H1 (cell line): ENCODE measurements around the gene CD7. TPM values are rescaled to one million over a fixed set of nuclear protein-coding genes. Genes with fewer than 3 reads are reported as not detected.

Experiments used
- CTCF ChIA-PET: fragments of 300-600 bp; sonication (Branson Sonifier 250); formaldehyde crosslinking; loops from one replicate; lab custom pipeline; 2021; ENCODE audit not compliant: partially characterized antibody; lab: Charles Lee
- POLR2A ChIA-PET: fragments of 300-600 bp; sonication (Branson Sonifier 250); formaldehyde crosslinking; loops from one replicate; lab custom pipeline; 2021; ENCODE audit warnings: inconsistent platforms; ENCODE audit not compliant: partially characterized antibody; lab: Charles Lee
- DNase-seq, 2 experiments: peaks; one replicate each; pipeline versions ENCODE4 v3.0.0 to v3.0.0-alpha.2; 2010 to 2022; ENCODE audit warnings: low spot score in 2 of 2, low read depth in 1 of 2, mixed read lengths in 1 of 2
- FAIRE-seq: peaks from 2 replicates; lab custom pipeline; 2011; peaks lifted over from hg19 to GRCh38; lab: Jason Lieb, UNC
- H2AFZ ChIP-seq: 2 replicates; pipeline ENCODE4 v1.8.1; 2012; ENCODE audit warnings: low read length, inconsistent platforms
- H2AK5ac ChIP-seq: 2 replicates; pipeline ENCODE4 v1.6.1; 2013; ENCODE audit warnings: low read depth, low read length
- H2BK120ac ChIP-seq: replicated peaks from 2 replicates; pipeline ENCODE3; 2013; ENCODE audit warnings: low read depth, low read length, inconsistent platforms
- H2BK12ac ChIP-seq: 2 replicates; pipeline ENCODE4 v1.6.1; 2013; ENCODE audit warnings: low read depth, low read length
- H2BK15ac ChIP-seq: 2 replicates; pipeline ENCODE4 v1.6.1; 2013; ENCODE audit warnings: low read length
- H2BK20ac ChIP-seq: 2 replicates; pipeline ENCODE4 v1.6.1; 2013; ENCODE audit warnings: low read length
- H2BK5ac ChIP-seq: 2 replicates; pipeline ENCODE4 v1.6.1; 2013; ENCODE audit warnings: low read depth, low read length
- H3K14ac ChIP-seq: 2 replicates; pipeline ENCODE4 v1.6.1; 2013; ENCODE audit warnings: inconsistent platforms; ENCODE audit not compliant: insufficient read length
- H3K18ac ChIP-seq: 2 replicates; pipeline ENCODE4 v1.6.1; 2013; ENCODE audit warnings: low read length; ENCODE audit errors: extremely low read depth
- H3K23ac ChIP-seq: 2 replicates; pipeline ENCODE4 v1.6.1; 2013; ENCODE audit warnings: inconsistent platforms; ENCODE audit not compliant: insufficient read length
- H3K23me2 ChIP-seq: 2 replicates; pipeline ENCODE4 v1.6.1; 2013; ENCODE audit warnings: low read depth, low read length
- H3K27ac ChIP-seq: 2 replicates; pipeline ENCODE4 v1.6.1; 2011; ENCODE audit warnings: low read depth, low read length, inconsistent platforms
- H3K27me3 ChIP-seq, 4 experiments: replicated peaks in 1 of 4; 1 replicate in 1 of 4; 2 replicates in 3 of 4; pipeline versions ENCODE4 v1.6.1 to v1.8.1; 2011 to 2013; ENCODE audit warnings: low read length in 3 of 4, mild to moderate bottlenecking in 3 of 4, inconsistent platforms in 2 of 4, mixed read lengths in 2 of 4, moderate library complexity in 1 of 4; ENCODE audit not compliant: control insufficient read depth in 3 of 4, insufficient read depth in 3 of 4; ENCODE audit errors: extremely low read depth in 1 of 4
- H3K36me3 ChIP-seq, 4 experiments: 2 replicates each; pipeline versions ENCODE4 v1.6.1 to v1.8.1; 2011 to 2013; ENCODE audit warnings: mild to moderate bottlenecking in 4 of 4, low read length in 3 of 4, moderate library complexity in 2 of 4, control low read depth in 1 of 4, inconsistent platforms in 1 of 4; ENCODE audit not compliant: insufficient read depth in 4 of 4, control insufficient read depth in 2 of 4
- H3K4ac ChIP-seq: replicated peaks from 2 replicates; pipeline ENCODE3; 2013; ENCODE audit warnings: low read length, low read depth, mixed read lengths, inconsistent platforms; ENCODE audit not compliant: insufficient read length
- H3K4me1 ChIP-seq, 4 experiments: replicated peaks in 1 of 4; 1 replicate in 1 of 4; 2 replicates in 3 of 4; pipeline versions ENCODE4 v1.6.1 to v1.8.1; 2011 to 2013; ENCODE audit warnings: low read length in 3 of 4, inconsistent platforms in 2 of 4, mixed read lengths in 1 of 4; ENCODE audit not compliant: insufficient read depth in 4 of 4, control insufficient read depth in 3 of 4
- H3K4me2 ChIP-seq, 2 experiments: 2 replicates each; pipeline versions ENCODE4 v1.6.1 to v1.8.1; 2011 to 2013; ENCODE audit warnings: low read depth in 2 of 2, low read length in 2 of 2, control low read depth in 1 of 2, inconsistent platforms in 1 of 2, mild to moderate bottlenecking in 1 of 2; ENCODE audit not compliant: insufficient read depth in 1 of 2
- H3K4me3 ChIP-seq, 4 experiments: fragments of 200-600, 300-600 bp in 1 of 4; sonication (generic), shearing (Covaris generic), sonication (Bioruptor Twin) in 1 of 4; 2 replicates each; pipeline versions ENCODE4 v1.5.1 to v1.8.1; 2011 to 2016; ENCODE audit warnings: low read length in 4 of 4, low read depth in 3 of 4, control low read depth in 2 of 4, inconsistent platforms in 2 of 4, mild to moderate bottlenecking in 2 of 4, mixed read lengths in 1 of 4, moderate library complexity in 1 of 4; ENCODE audit not compliant: insufficient read depth in 2 of 4; ENCODE audit errors: extremely low read depth in 1 of 4
- H3K56ac ChIP-seq: replicated peaks from 2 replicates; pipeline ENCODE3; 2013; ENCODE audit warnings: low read depth, mild to moderate bottlenecking, mixed read lengths, low read length, inconsistent platforms; ENCODE audit not compliant: insufficient read length
- H3K79me1 ChIP-seq: 2 replicates; pipeline ENCODE4 v1.6.1; 2013; ENCODE audit warnings: low read depth, low read length, control low read depth
- H3K79me2 ChIP-seq, 2 experiments: 2 replicates each; pipeline versions ENCODE4 v1.6.1 to v1.8.1; 2012 to 2013; ENCODE audit warnings: low read length in 2 of 2, mild to moderate bottlenecking in 2 of 2, inconsistent platforms in 1 of 2; ENCODE audit not compliant: insufficient read depth in 2 of 2, control insufficient read depth in 1 of 2
- H3K9ac ChIP-seq, 4 experiments: replicated peaks in 1 of 4; 1 replicate in 1 of 4; 2 replicates in 3 of 4; pipeline versions ENCODE4 v1.6.1 to v1.8.1; 2011 to 2013; ENCODE audit warnings: low read depth in 3 of 4, low read length in 3 of 4, control low read depth in 2 of 4, mild to moderate bottlenecking in 2 of 4, moderate library complexity in 2 of 4, inconsistent platforms in 1 of 4; ENCODE audit errors: extremely low read depth in 1 of 4
- H3K9me3 ChIP-seq, 2 experiments: 2 replicates each; pipeline versions ENCODE4 v1.6.1 to v1.8.1; 2012 to 2013; ENCODE audit warnings: mild to moderate bottlenecking in 2 of 2, moderate library complexity in 2 of 2, control low read depth in 1 of 2, inconsistent platforms in 1 of 2, low read depth in 1 of 2, low read length in 1 of 2, mixed read lengths in 1 of 2; ENCODE audit not compliant: insufficient read depth in 2 of 2
- H4K20me1 ChIP-seq, 2 experiments: replicated peaks in 1 of 2; 2 replicates each; pipeline versions ENCODE3 to v1.8.1; 2011 to 2013; ENCODE audit warnings: inconsistent platforms in 2 of 2, low read length in 2 of 2, mild to moderate bottlenecking in 1 of 2; ENCODE audit not compliant: insufficient read depth in 2 of 2, control insufficient read depth in 1 of 2
- H4K5ac ChIP-seq: 2 replicates; pipeline ENCODE4 v1.6.1; 2013; ENCODE audit warnings: low read length, low read depth, mixed read lengths, inconsistent platforms; ENCODE audit not compliant: insufficient read length
- H4K8ac ChIP-seq: 2 replicates; pipeline ENCODE4 v1.8.0; 2013; ENCODE audit warnings: mild to moderate bottlenecking, moderate library complexity, low read length, inconsistent platforms; ENCODE audit not compliant: insufficient read depth; ENCODE audit errors: extremely low read depth
- H4K91ac ChIP-seq: replicated peaks from 2 replicates; pipeline ENCODE3; 2013; ENCODE audit warnings: low read length, mixed read lengths, inconsistent platforms; ENCODE audit not compliant: insufficient read length
- CBX8 ChIP-seq: fragments of 300-800, 300-1000 bp; sonication (generic); IDR thresholded peaks from 2 replicates; pipeline ENCODE4 v1.7.1; 2016; ENCODE audit warnings: low read depth, low read length, borderline replicate concordance
- CTCF ChIP-seq, 3 experiments: IDR thresholded peaks; 1 replicate in 2 of 3; 2 replicates in 1 of 3; pipeline versions ENCODE4 v1.5.1 to v1.6.1; 2011; ENCODE audit warnings: low read length in 3 of 3, mild to moderate bottlenecking in 3 of 3, inconsistent platforms in 2 of 3, low read depth in 1 of 3, moderate library complexity in 1 of 3; ENCODE audit not compliant: insufficient read depth in 1 of 3; ENCODE audit errors: control extremely low read depth in 1 of 3
- GABPA ChIP-seq: IDR thresholded peaks from 2 replicates; pipeline ENCODE4 v1.6.1; 2011; ENCODE audit warnings: mild to moderate bottlenecking, low read length, moderate library complexity, borderline replicate concordance; ENCODE audit not compliant: insufficient read depth
- MAX ChIP-seq: IDR thresholded peaks from 2 replicates; pipeline ENCODE4 v1.6.1; 2012; ENCODE audit warnings: inconsistent platforms
- PHF8 ChIP-seq: fragments of 200-600 bp; sonication (generic); conservative IDR thresholded peaks from 2 replicates; pipeline ENCODE4 v1.7.1; 2012; ENCODE audit warnings: low read depth, mild to moderate bottlenecking, inconsistent platforms, low read length, moderate library complexity
- RAD21 ChIP-seq, 2 experiments: IDR thresholded peaks in 1 of 2; conservative IDR thresholded peaks in 1 of 2; 2 replicates each; pipeline ENCODE4 v1.6.1; 2011; ENCODE audit warnings: low read depth in 2 of 2, low read length in 2 of 2, improper control_type of control experiment in 1 of 2, inconsistent platforms in 1 of 2, mild to moderate bottlenecking in 1 of 2, moderate library complexity in 1 of 2
- RBBP5 ChIP-seq: IDR thresholded peaks from 2 replicates; pipeline ENCODE4 v1.7.1; 2012; ENCODE audit warnings: low read depth, mild to moderate bottlenecking, inconsistent platforms, low read length, moderate library complexity, borderline replicate concordance
- SRF ChIP-seq: IDR thresholded peaks from 2 replicates; pipeline ENCODE4 v1.6.1; 2011; ENCODE audit warnings: mild to moderate bottlenecking, low read depth, low read length, moderate library complexity
- YY1 ChIP-seq: IDR thresholded peaks from 2 replicates; pipeline ENCODE4 v1.6.1; 2011; ENCODE audit warnings: low read depth, mild to moderate bottlenecking, low read length
- WGBS, 2 experiments: shearing (Covaris generic) in 1 of 2; methylation state at CpG; one replicate each; pipeline versions ENCODE4 v1.1.6 to v1.1.7; 2013 to 2015; ENCODE audit warnings: low lambda C conversion rate in 2 of 2, mixed read lengths in 2 of 2, inconsistent platforms in 1 of 2, low coverage in 1 of 2, missing lambda C conversion rate in 1 of 2; ENCODE audit not compliant: insufficient replicate concordance in 2 of 2, insufficient coverage in 1 of 2, insufficient read length in 1 of 2; ENCODE audit errors: extremely low coverage in 1 of 2, missing lambda C conversion rate in 1 of 2; 5-methylcytosine and 5-hydroxymethylcytosine counted together
- polyA plus RNA-seq, 7 experiments: library from polyadenylated mRNA; depleted of rRNA in 3 of 7; stranded (reverse) in 5 of 7; unstranded in 2 of 7; fragments of >200 nt in 5 of 7; fragments of 200-250 nt in 2 of 7; gene quantifications; 1 replicate in 5 of 7; 2 replicates in 1 of 7; 4 replicates in 1 of 7; pipeline versions ENCODE4 v1.2.1 to v1.2.3, GENCODE V29; 2011 to 2013; ENCODE audit warnings: missing spikeins in 2 of 7, mixed read lengths in 2 of 7
- total RNA-seq: library from RNA; stranded (reverse); fragmentation: NEBNext Ultra II Directional; extraction: Animal tissue kit (Norgen Biotek cat#: 25700); gene quantifications from 2 replicates; pipeline ENCODE4 v1.2.1, GENCODE V29; 2021

CD7 gene
- total and polyA plus RNA-seq, 2 of the 8 experiments (the other 6 are each of a cell fraction or from before 2014, with no cell fraction given): 0.83 to 0.86 TPM

- Histone ChIP-seq H3K79me2 (no peaks in the 10 kb centered on the region), H2BK20ac (no peak overlapping the region), H4K20me1 (no peaks in the 10 kb centered on the region), H3K56ac (no peak overlapping the region), H3K18ac (no peak overlapping the region), H2BK5ac (no peak overlapping the region), H3K36me3 (no peaks in the 10 kb centered on the region), H2BK15ac (no peak overlapping the region), H3K4me1 (peaks cover 0 to 9% (median 3%) of the 10 kb centered on the region in 4 experiments; a peak in 4 of 7 replicates), H3K27ac (no peak overlapping the region), H2AFZ (no peak overlapping the region), H2BK120ac (no peak overlapping the region), H3K23me2 (no peaks in the 10 kb centered on the region), H4K91ac (no peak overlapping the region), H4K8ac (no peak overlapping the region), H3K79me1 (no peaks in the 10 kb centered on the region), H3K4me2 (no peak overlapping the region), H2AK5ac (no peak overlapping the region), H3K27me3 (peaks cover 0 to 2% (median 0%) of the 10 kb centered on the region in 4 experiments; a peak in 2 of 7 replicates), H4K5ac (no peak overlapping the region), H2BK12ac (no peak overlapping the region), H3K23ac (no peak overlapping the region), H3K9ac (no peak overlapping the region), H3K9me3 (no peaks in the 10 kb centered on the region), H3K14ac (no peak overlapping the region), H3K4me3 (no peak overlapping the region), H3K4ac (no peak overlapping the region)
- POLR2A ChIA-PET: interaction anchor here (1.3 to 1.5 kb wide), 2 partner anchors 9 to 17 kb away, joined by 3 read pairs; no protein-coding TSS in a partner anchor
- DNase-seq (peak in 1 of 2 experiments; percentile 87), FAIRE-seq (no peak)
- CTCF ChIA-PET: interaction anchor here (0.7 to 4.7 kb wide), 22 partner anchors 8 to 309 kb away, joined by 3 to 32 read pairs (median 4); partner anchors contain the start of genes CD7 and SECTM1
- 76% methylated on average over 13 of the region's 21 CpGs; no CpG with 5 or more reads in 1 of the 2 experiments for WGBS, 2 experiments
- TF ChIP-seq CBX8 (no peak), MAX (peak; percentile 42), PHF8 (no peak), RBBP5 (no peak), RAD21 (IDR thresholded peaks at IDR 0.05 in 1 of 2, conservative IDR thresholded peaks at IDR 0.05 in 1 of 2; ENCODE audit: low read depth in 2 of 2, low read length in 2 of 2) (peak; percentile 67 to 81), CTCF (IDR thresholded peaks at IDR 0.05; ENCODE audit: control extremely low read depth in 1 of 3, insufficient read depth in 1 of 3, low read depth in 1 of 3, low read length in 3 of 3) (peak; percentile 85 to 88 (median 86)), YY1 (peak; percentile 80), SRF (0 out of 2 replicates have a peak, but pooled peaks have one; percentile 4), GABPA (peak; percentile 78; the same call in 1 of the 2 replicates)
Observed at GRCh38 chr17:82300707-82301270, 16.6 kb downstream of the CD7 start.
